IMR-90 (cell line): ENCODE results near the gene PAQR5. TPM values are rescaled to one million over a fixed set of nuclear protein-coding genes. Genes with fewer than 3 reads are reported as not detected.

Experiments used
- ATAC-seq: fragments of 200-7000 bp; cut with Tn5 transposase; 2 replicates; pipeline ENCODE4 v1.9.1; 2020; ENCODE audit warnings: low read depth, mild to moderate bottlenecking, moderate library complexity
- BruUV-seq: library from RNA; stranded (reverse); fragments of 400-500 nt; replicated peaks from 2 replicates; lab custom pipeline; 2021; lab: Mats Ljungman, UMichigan
- CTCF ChIA-PET: fragments of 300-600 bp; formaldehyde crosslinking; extraction: SDS; loops from one replicate; lab custom pipeline; 2021; ENCODE audit warnings: antibody characterized with exemption; lab: Yijun Ruan, JAX
- POLR2A ChIA-PET: fragments of 300-600 bp; sonication (Branson Sonifier 250); formaldehyde crosslinking; loops from one replicate; lab custom pipeline; 2022; ENCODE audit warnings: antibody characterized with exemption; ENCODE audit not compliant: unreplicated experiment; lab: Charles Lee
- DNase-seq: peaks from one replicate; pipeline ENCODE4 v3.0.0; 2013
- H2AFZ ChIP-seq: replicated peaks from 2 replicates; pipeline ENCODE3; 2013; ENCODE audit warnings: low read length, mild to moderate bottlenecking; ENCODE audit not compliant: poor library complexity
- H2AK5ac ChIP-seq: 2 replicates; pipeline ENCODE4 v1.6.1; 2013; ENCODE audit warnings: low read depth, low read length, inconsistent platforms
- H2AK9ac ChIP-seq: replicated peaks from 2 replicates; pipeline ENCODE3; 2013; ENCODE audit warnings: mild to moderate bottlenecking, low read depth, low read length, moderate library complexity; ENCODE audit not compliant: poor library complexity
- H2BK120ac ChIP-seq: 2 replicates; pipeline ENCODE4 v1.6.1; 2013; ENCODE audit warnings: low read depth, low read length, inconsistent platforms
- H2BK15ac ChIP-seq: 3 replicates; pipeline ENCODE4 v1.6.1; 2013; ENCODE audit warnings: low read depth, low read length, inconsistent platforms
- H2BK20ac ChIP-seq: 2 replicates; pipeline ENCODE4 v1.6.1; 2013; ENCODE audit warnings: low read depth, mild to moderate bottlenecking, inconsistent platforms, low read length, moderate library complexity
- H2BK5ac ChIP-seq: 2 replicates; pipeline ENCODE4 v1.6.1; 2013; ENCODE audit warnings: mild to moderate bottlenecking, low read depth, low read length, inconsistent platforms; ENCODE audit not compliant: poor library complexity, severe bottlenecking
- H3K14ac ChIP-seq: replicated peaks from 2 replicates; pipeline ENCODE4 v1.6.1; 2013; ENCODE audit warnings: low read depth, low read length, inconsistent platforms
- H3K18ac ChIP-seq: 2 replicates; pipeline ENCODE4 v1.6.1; 2013; ENCODE audit warnings: low read depth, low read length, control low read depth
- H3K23ac ChIP-seq: 2 replicates; pipeline ENCODE4 v1.6.1; 2013; ENCODE audit warnings: low read depth, low read length, inconsistent platforms
- H3K27ac ChIP-seq: 2 replicates; pipeline ENCODE4 v1.5.1; 2013; ENCODE audit warnings: mild to moderate bottlenecking, control low read depth, low read length; ENCODE audit not compliant: insufficient read depth
- H3K27me3 ChIP-seq: 2 replicates; pipeline ENCODE4 v1.6.1; 2013; ENCODE audit warnings: low read length; ENCODE audit not compliant: control insufficient read depth, insufficient read depth
- H3K36me3 ChIP-seq: 2 replicates; pipeline ENCODE4 v1.6.1; 2013; ENCODE audit warnings: low read length, mixed read lengths; ENCODE audit not compliant: control insufficient read depth, insufficient read depth
- H3K4ac ChIP-seq: 2 replicates; pipeline ENCODE4 v1.6.1; 2013; ENCODE audit warnings: low read depth, low read length, inconsistent platforms
- H3K4me1 ChIP-seq: 2 replicates; pipeline ENCODE4 v1.6.1; 2013; ENCODE audit warnings: low read length, mixed read lengths; ENCODE audit not compliant: control insufficient read depth, insufficient read depth
- H3K4me2 ChIP-seq: 2 replicates; pipeline ENCODE4 v1.6.1; 2013; ENCODE audit warnings: low read depth, mild to moderate bottlenecking, control low read depth, low read length, moderate library complexity
- H3K4me3 ChIP-seq: 2 replicates; pipeline ENCODE4 v1.5.1; 2013; ENCODE audit warnings: low read depth, mild to moderate bottlenecking, control low read depth, low read length, moderate library complexity; ENCODE audit not compliant: insufficient read depth
- H3K56ac ChIP-seq: 2 replicates; pipeline ENCODE4 v1.6.1; 2013; ENCODE audit warnings: low read length, inconsistent platforms; ENCODE audit not compliant: insufficient read depth; ENCODE audit errors: extremely low read depth
- H3K79me1 ChIP-seq, 2 experiments: 2 replicates each; pipeline ENCODE4 v1.6.1; 2013; ENCODE audit warnings: low read length in 2 of 2, inconsistent platforms in 1 of 2, low read depth in 1 of 2
- H3K9ac ChIP-seq: 2 replicates; pipeline ENCODE4 v1.6.1; 2013; ENCODE audit warnings: low read depth, low read length, control low read depth
- H3K9me1 ChIP-seq: 2 replicates; pipeline ENCODE4 v1.6.1; 2013; ENCODE audit warnings: low read length, inconsistent platforms; ENCODE audit not compliant: insufficient read depth
- H3K9me3 ChIP-seq: 2 replicates; pipeline ENCODE4 v1.6.1; 2013; ENCODE audit warnings: low read length; ENCODE audit not compliant: control insufficient read depth, insufficient read depth
- H4K20me1 ChIP-seq: 2 replicates; pipeline ENCODE4 v1.6.1; 2013; ENCODE audit warnings: low read length, inconsistent platforms; ENCODE audit not compliant: insufficient read depth
- H4K5ac ChIP-seq: 2 replicates; pipeline ENCODE4 v1.6.1; 2013; ENCODE audit warnings: mild to moderate bottlenecking, low read depth, low read length, control low read depth
- H4K8ac ChIP-seq, 2 experiments: 2 replicates each; pipeline ENCODE4 v1.6.1; 2013; ENCODE audit warnings: low read depth in 2 of 2, low read length in 2 of 2, control low read depth in 1 of 2, inconsistent platforms in 1 of 2
- H4K91ac ChIP-seq: 2 replicates; pipeline ENCODE4 v1.6.1; 2013; ENCODE audit warnings: low read depth, low read length, inconsistent platforms; ENCODE audit not compliant: insufficient read depth
- BHLHE40 ChIP-seq: fragments of 150-350 bp; IDR thresholded peaks from 2 replicates; pipeline ENCODE4 v1.6.1; 2016; ENCODE audit warnings: mild to moderate bottlenecking, low read depth, low read length
- CHD1 ChIP-seq: IDR thresholded peaks from 2 replicates; pipeline ENCODE4 v1.6.1; 2012; ENCODE audit warnings: low read depth, low read length, improper control_type of control experiment
- CTCF ChIP-seq: conservative IDR thresholded peaks from 2 replicates; pipeline ENCODE4 v1.5.1; 2012; ENCODE audit warnings: mild to moderate bottlenecking, low read depth, low read length, improper control_type of control experiment
- FOS ChIP-seq: fragments of 150-350 bp; IDR thresholded peaks from 2 replicates; pipeline ENCODE4 v1.6.1; 2016; ENCODE audit warnings: low read depth, low read length
- MAFK ChIP-seq: IDR thresholded peaks from 2 replicates; pipeline ENCODE4 v1.6.1; 2012; ENCODE audit warnings: low read depth, low read length, improper control_type of control experiment
- MAZ ChIP-seq: IDR thresholded peaks from 2 replicates; pipeline ENCODE4 v1.6.1; 2012; ENCODE audit warnings: low read depth, mild to moderate bottlenecking, low read length, improper control_type of control experiment, moderate library complexity, borderline replicate concordance
- MXI1 ChIP-seq: IDR thresholded peaks from 2 replicates; pipeline ENCODE4 v1.6.1; 2012; ENCODE audit warnings: low read depth, mild to moderate bottlenecking, low read length, moderate library complexity, borderline replicate concordance
- NFE2L2 ChIP-seq: fragments of 150-350 bp; IDR thresholded peaks from 2 replicates; pipeline ENCODE4 v1.6.1; 2016; ENCODE audit warnings: low read depth, mild to moderate bottlenecking, low read length
- RAD21 ChIP-seq: IDR thresholded peaks from 2 replicates; pipeline ENCODE4 v1.6.1; 2012; ENCODE audit warnings: low read length, improper control_type of control experiment
- USF2 ChIP-seq: fragments of 150-350 bp; IDR thresholded peaks from 2 replicates; pipeline ENCODE4 v1.6.1; 2017; ENCODE audit warnings: mild to moderate bottlenecking, antibody characterized with exemption, low read length, low read depth
- WGBS, 2 experiments: methylation state at CpG; one replicate each; pipeline versions ENCODE4 v1.1.5 to v1.1.7; 2013; ENCODE audit warnings: missing lambda C conversion rate in 2 of 2; ENCODE audit not compliant: insufficient read length in 1 of 2; ENCODE audit errors: extremely low coverage in 2 of 2; 5-methylcytosine and 5-hydroxymethylcytosine counted together
- dilution Hi-C: fragments of 300-500 bp; cut with HindIII; formaldehyde crosslinking; loops from one replicate; pipeline ENCODE4 v1.14.3; 2018; ENCODE audit warnings: low sequenced_read_pairs; ENCODE audit not compliant: unreplicated experiment
- in situ Hi-C: fragments of 300-500 bp; cut with MboI; formaldehyde crosslinking; loops from 3 replicates; pipeline ENCODE4 v1.14.3; 2019; ENCODE audit warnings: low sequenced_read_pairs, inconsistent platforms, mixed read lengths
- intact Hi-C: fragments of 100-400 bp; cut with micrococcal nuclease; formaldehyde crosslinking; loops from 2 replicates; pipeline ENCODE4 v1.10.0; 2022
- polyA plus RNA-seq, 3 experiments: library from polyadenylated mRNA; depleted of rRNA; stranded (reverse); fragments of >200 nt; gene quantifications; 2 replicates each; pipeline ENCODE4 v1.2.3, GENCODE V29; 2012; ENCODE audit warnings: low replicate concordance in 1 of 3
- total RNA-seq: library from RNA; depleted of rRNA; stranded (reverse); fragments of >200 nt; gene quantifications from 2 replicates; pipeline ENCODE4 v1.2.3, GENCODE V29; 2012

PAQR5 gene
- total and polyA plus RNA-seq, 2 of the 4 experiments (the other 2 are of a cell fraction), result 2.3 to 2.7 TPM

GRCh38 chr15:69407719-69408400 is 109.1 kb downstream of the PAQR5 start:
- no peak overlapping the region for H2AK5ac ChIP-seq
- no peak overlapping the region for H4K5ac ChIP-seq
- DNase-seq (no peak), ATAC-seq (no peak)
- H3K9ac ChIP-seq, result no peak overlapping the region
- ChIA-PET POLR2A (no interaction called here), CTCF (no interaction called here)
- no peak overlapping the region for H2BK120ac ChIP-seq
- peaks cover 21% of the 10 kb centered on the region for H3K9me1 ChIP-seq
- peaks cover 10% of the 10 kb centered on the region for H3K4me1 ChIP-seq
- H3K23ac ChIP-seq, result no peak overlapping the region
- no peak overlapping the region for H3K56ac ChIP-seq
- H3K14ac ChIP-seq, result no peak overlapping the region
- no peaks in the 10 kb centered on the region for H3K27me3 ChIP-seq
- H2AFZ ChIP-seq, result no peak overlapping the region
- peaks cover 41% of the 10 kb centered on the region for H4K20me1 ChIP-seq
- H2BK15ac ChIP-seq, result no peak overlapping the region
- H4K8ac ChIP-seq, result no peak overlapping the region
- no peaks in the 10 kb centered on the region for H3K36me3 ChIP-seq
- no peaks in the 10 kb centered on the region for H3K9me3 ChIP-seq
- no peak overlapping the region for H4K91ac ChIP-seq
- H3K4me3 ChIP-seq, result no peak overlapping the region
- no CpG with 5 or more reads among the region's 3 CpGs for WGBS, 2 experiments
- H2BK5ac ChIP-seq, result no peak overlapping the region
- H2AK9ac ChIP-seq, result no peak overlapping the region
- intact Hi-C loops (no loop called here), in situ Hi-C loops (no loop called here), dilution Hi-C loops (no loop called here)
- H2BK20ac ChIP-seq, result no peak overlapping the region
- H3K79me1 ChIP-seq, result peaks cover 32 to 70% of the 10 kb centered on the region in 2 experiments
- H3K4ac ChIP-seq, result no peak overlapping the region
- no TSS peak for BruUV-seq
- no peak overlapping the region for H3K18ac ChIP-seq
- no peak overlapping the region for H3K27ac ChIP-seq
- TF ChIP-seq CHD1 (no peak), BHLHE40 (no peak), MAFK (no peak), FOS (no peak), MAZ (no peak), NFE2L2 (no peak), CTCF (no peak), MXI1 (no peak), USF2 (no peak), RAD21 (no peak)
- no peak overlapping the region for H3K4me2 ChIP-seq
